NCI-H1092 treated with DMSO at 0.1 percent for 48 hours (cell line): ENCODE data around the gene SPACDR.
A peak's percentile ranks its signal among the peaks of the same experiment; 100 is the strongest.
"Not testable (repeated sequence)": the region's sequence is repeated elsewhere in the genome, so short reads cannot be mapped to it uniquely, and the experiment has no call there.

Experiments
- DNase-seq: peaks from one replicate; lab custom pipeline; 2025; lab: John Stamatoyannopoulos, UW

Gene SPACDR

DNA sequence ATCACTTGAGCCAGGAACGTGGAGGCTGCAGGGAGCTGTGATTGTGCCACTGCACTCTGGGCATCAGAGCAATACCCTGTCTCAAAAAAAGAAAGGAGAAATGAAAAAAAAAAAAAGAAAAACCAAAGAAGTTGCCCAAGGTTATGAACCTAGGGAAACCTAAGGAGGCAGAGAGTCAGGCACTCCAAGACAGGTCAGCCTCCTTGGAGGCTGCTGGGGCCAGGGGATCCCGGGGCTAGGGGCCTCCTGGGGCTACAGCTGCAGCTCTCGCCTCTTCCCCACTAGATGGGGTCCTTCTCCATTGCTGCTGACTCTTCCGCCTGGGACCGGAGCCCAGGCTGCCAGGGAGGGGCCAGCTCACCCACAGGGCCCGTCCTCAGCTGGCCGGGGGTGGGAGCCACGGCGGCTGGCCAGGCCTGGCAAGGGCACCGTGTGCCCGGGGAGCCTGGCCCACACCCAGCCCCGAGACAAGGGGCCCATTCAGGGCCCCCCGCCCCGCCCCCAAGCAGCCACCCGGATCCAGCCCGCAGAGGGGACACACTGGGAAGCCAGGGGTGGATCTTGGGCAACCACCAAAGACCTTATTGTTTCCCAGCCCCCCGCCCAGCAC is 1.7 kb upstream of the SPACDR start:
- peak; percentile 86 for DNase-seq

- DNase-seq: no peak
These were observed 1.2 kb upstream of the SPACDR start for GRCh38 chr7:100465299-100465698.

- no peak for DNase-seq
These were observed 731 bp upstream of the SPACDR start for GRCh38 chr7:100464791-100465190.

GRCh38 chr7:100457033-100457432 is 7.0 kb downstream of the SPACDR start:
- DNase-seq: no peak

DNA sequence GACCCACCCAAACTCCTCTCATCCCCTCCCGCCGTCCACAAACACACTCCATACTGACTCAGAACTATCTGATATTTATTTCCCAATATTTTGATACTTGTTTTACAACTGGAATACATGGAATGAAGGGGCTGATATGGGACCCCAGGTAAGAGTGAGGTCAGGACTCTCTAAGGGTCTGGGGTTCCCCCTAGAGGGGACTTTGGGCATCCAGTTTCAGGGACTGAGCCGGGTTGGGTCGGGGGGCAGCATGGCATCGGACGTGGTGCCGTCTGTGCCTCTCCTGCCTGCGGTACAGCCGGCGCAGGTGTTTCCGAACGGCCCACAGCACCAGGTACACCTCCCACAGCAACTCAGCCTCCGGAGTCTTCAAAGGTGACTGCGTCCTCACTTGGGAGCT is 7.5 kb downstream of the SPACDR start:
- no peak for DNase-seq

- DNase-seq: no peak
These were observed 8.9 kb downstream of the SPACDR start for GRCh38 chr7:100455206-100455605.

DNA sequence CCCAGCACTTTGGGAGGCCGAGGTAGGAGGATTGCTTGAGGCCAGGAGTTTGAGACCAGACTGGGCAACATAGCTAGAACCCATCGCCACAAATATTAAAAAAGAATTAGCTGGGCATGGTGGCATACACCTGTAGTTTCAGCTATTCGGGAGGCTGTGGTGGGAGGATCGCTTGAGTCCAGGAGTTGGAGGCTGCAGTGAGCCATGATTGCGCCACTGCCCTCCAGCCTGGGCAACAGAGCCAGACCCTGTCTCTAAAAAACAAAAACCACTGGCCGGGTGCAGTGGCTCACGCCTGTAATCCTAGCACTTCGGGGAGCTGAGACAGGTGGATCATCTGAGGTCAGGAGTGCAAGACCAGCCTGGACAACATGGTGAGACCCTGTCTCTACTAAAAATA is 10.2 kb downstream of the SPACDR start:
- DNase-seq: not testable (repeated sequence)

GRCh38 chr7:100452513-100452912 is 11.5 kb downstream of the SPACDR start:
- no peak for DNase-seq

- no peak for DNase-seq
These were observed 14.8 kb downstream of the SPACDR start for GRCh38 chr7:100449190-100449795.

DNA sequence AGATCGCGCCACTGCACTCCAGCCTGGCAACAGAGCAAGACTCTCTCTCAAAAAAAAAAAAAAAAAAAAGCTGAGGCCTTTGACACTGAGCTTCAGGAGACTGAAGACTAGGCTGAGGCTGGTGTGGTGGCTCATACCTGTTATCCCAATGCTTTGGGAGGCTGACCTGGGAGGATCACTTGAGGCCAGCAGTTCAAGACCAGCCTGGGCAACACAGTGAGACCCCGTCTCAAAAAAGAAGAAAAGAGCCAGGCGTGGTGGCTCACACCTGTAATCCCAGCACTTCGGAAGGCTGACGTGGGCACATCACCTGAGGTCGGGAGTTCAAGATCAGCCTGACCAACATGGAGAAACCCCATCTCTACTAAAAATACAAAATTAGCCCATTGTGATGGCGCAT is 16.7 kb downstream of the SPACDR start:
- DNase-seq: not testable (repeated sequence)

DNA sequence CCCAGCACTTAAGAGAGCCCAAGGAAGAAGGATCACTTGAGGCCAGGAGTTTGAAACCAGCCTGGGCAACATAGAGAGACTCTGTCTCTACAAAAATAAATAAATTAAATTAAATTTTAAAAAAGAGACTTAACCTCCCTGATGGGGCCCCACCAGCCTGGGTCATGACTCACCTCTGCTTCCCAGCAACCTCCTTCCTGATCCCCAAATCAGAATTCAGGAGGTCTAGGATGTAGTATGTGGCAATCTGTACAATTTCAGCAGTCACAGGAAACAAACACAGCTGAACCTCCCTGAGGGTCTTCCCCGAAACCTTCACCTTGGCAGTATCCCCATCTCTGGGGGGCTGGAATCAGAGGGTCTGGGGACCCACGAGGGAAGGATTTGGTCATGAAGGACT is 18.0 kb downstream of the SPACDR start:
- DNase-seq: no peak

GRCh38 chr7:100444311-100445278 is 19.5 kb downstream of the SPACDR start:
- no peak for DNase-seq

DNA sequence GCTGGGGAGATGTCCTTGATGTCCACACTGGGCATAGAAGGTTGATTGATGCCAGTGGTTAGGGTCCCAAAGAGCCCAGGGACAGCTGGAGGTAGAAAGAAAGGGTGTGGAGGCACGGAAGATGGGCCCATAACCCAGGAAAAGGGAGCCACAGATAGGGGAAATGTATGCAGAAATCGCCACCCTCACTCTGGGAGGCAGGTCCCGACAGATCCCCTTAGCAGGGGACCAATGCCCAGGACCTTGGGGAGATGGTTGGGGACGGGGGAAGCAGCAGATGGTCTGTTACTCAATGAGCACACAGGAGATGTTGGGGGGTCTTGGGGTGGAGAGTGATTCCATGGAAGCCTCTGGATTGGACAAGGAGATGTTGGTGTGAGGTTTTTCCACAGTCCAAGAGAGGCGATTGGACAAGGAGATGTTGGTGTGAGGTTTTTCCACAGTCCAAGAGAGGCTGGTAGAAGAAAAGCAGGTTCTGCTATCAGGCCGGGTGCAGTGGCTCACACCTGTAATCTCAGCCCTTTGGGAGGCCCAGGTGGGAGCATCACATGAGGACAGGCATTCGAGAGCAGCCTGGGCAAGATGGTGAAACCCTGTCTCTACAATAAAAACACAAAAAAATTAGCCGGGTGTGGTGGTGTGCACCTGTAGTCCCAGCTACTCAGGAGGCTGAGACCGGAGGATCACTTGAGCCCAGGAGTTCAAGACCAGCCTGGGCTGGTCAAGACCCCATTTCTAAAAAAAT is 20.8 kb downstream of the SPACDR start:
- DNase-seq: no peak

- DNase-seq: no peak
These were observed 22.2 kb downstream of the SPACDR start for GRCh38 chr7:100441641-100442535.

DNA sequence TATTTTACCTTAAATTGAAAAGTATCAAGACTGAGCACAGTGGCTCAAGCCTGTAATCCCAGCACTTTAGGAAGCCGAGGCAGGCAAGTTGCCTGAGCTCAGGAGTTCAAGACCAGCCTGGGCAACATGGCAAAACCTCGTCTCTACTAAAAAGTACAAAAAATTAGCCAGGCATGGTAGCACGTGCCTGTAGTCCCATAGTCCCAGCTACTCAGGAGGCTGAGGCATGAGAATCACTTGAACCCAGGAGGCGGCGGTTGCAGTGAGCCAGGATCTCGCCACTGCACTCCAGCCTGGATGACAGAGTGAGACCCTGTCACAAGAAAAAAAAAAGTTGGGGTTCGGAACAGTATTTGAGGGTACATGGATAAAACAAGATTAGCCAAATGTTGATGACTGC is 24.8 kb downstream of the SPACDR start:
- DNase-seq: not testable (repeated sequence)

DNA sequence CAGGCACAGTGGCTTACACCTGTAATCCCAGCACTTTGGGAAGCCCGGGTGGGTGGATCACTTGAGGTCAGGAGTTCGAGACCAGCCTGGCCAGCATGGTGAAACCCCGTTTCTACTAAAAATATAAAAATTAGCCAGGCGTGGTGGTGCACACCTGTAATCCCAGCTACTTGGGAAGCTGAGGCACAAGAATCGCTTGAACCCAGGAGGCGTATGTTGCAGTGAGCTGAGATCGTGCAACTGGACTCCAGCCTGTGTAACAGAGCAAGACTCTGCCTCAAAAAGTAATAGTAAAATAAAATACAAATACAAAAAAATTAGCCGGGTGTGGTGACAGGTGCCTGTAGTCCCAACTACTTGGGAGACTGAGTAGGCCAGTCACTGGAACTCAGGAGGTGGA is 25.3 kb downstream of the SPACDR start:
- DNase-seq: not testable (repeated sequence)

DNA sequence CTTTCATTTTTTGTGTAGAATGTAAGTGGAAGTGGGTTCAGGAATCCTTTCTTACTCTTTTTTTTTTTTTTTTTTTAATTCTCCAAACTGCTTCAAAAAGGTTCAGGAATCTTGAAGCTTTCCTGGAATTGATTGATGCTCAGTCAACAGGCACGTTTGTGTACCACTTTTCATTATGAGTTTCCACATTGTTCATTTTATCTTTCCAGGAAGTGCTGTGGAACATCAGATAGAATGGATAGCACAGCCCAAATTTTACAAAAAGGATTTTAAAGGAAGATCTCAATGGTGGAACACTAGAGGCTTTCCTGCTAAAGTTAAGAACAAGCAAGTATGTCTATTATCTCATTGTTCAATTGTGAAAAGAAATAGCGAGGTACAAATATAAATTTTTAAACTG is 25.9 kb downstream of the SPACDR start:
- DNase-seq: no peak

GRCh38 chr7:100437150-100438100 is 26.6 kb downstream of the SPACDR start:
- DNase-seq: no peak

GRCh38 chr7:100435401-100436304 is 28.4 kb downstream of the SPACDR start:
- peak; percentile 45 for DNase-seq
